Progenitor cell of endocrine pancreas (in vitro differentiated cells): ENCODE measurements around the gene NOL3. TPM values are rescaled to one million over a fixed set of nuclear protein-coding genes. Genes with fewer than 3 reads are reported as not detected.
"Not testable (repeated sequence)": the region's sequence is repeated elsewhere in the genome, so short reads cannot be mapped to it uniquely, and the experiment has no call there.

ENCODE experiments used
- DNase-seq: peaks from one replicate; pipeline ENCODE4 v3.0.0; 2021; ENCODE audit warnings: low spot score; ENCODE audit not compliant: unreplicated experiment
- H3K27ac Mint-ChIP-seq: 2 replicates; pipeline ENCODE4 v1.8.0; 2021; ENCODE audit warnings: mild to moderate bottlenecking, moderate library complexity, mixed read lengths
- H3K27me3 Mint-ChIP-seq: 2 replicates; pipeline ENCODE4 v1.8.0; 2021; ENCODE audit warnings: mixed read lengths
- H3K36me3 Mint-ChIP-seq: 2 replicates; pipeline ENCODE4 v1.8.0; 2022; ENCODE audit warnings: mixed read lengths; ENCODE audit not compliant: insufficient read depth
- H3K4me1 Mint-ChIP-seq: 2 replicates; pipeline ENCODE4 v1.8.0; 2021; ENCODE audit warnings: low read depth, mixed read lengths
- H3K4me3 Mint-ChIP-seq: 2 replicates; pipeline ENCODE4 v1.8.0; 2021; ENCODE audit warnings: low read depth, mild to moderate bottlenecking, moderate library complexity, mixed read lengths
- H3K9me3 Mint-ChIP-seq: 2 replicates; pipeline ENCODE4 v1.8.0; 2021; ENCODE audit warnings: low read depth, mixed read lengths
- long read RNA-seq: library from polyadenylated mRNA; unstranded; transcript quantifications from one replicate; pipeline ENCODE4 v2.0.0, GENCODE V29; 2020
- total RNA-seq: library from RNA; stranded (reverse); gene quantifications from 2 replicates; pipeline ENCODE4 v1.2.1, GENCODE V29; 2021
- TF ChIP-seq, protein P1 (sequence below): fragments of 200-600 bp; sonication (generic); IDR thresholded peaks from one replicate; pipeline ENCODE4 v1.5.0; 2021; ENCODE audit warnings: antibody characterized with exemption, mild to moderate bottlenecking; ENCODE audit not compliant: unreplicated experiment

Gene NOL3
- 9.4 and 12.7 TPM in 2 replicates for total RNA-seq
- long read RNA-seq, partial matches to known transcripts: 1 of 3 reads
- long read RNA-seq, other reads (novel, unspliced or antisense): 2 of 3 reads

DNA sequence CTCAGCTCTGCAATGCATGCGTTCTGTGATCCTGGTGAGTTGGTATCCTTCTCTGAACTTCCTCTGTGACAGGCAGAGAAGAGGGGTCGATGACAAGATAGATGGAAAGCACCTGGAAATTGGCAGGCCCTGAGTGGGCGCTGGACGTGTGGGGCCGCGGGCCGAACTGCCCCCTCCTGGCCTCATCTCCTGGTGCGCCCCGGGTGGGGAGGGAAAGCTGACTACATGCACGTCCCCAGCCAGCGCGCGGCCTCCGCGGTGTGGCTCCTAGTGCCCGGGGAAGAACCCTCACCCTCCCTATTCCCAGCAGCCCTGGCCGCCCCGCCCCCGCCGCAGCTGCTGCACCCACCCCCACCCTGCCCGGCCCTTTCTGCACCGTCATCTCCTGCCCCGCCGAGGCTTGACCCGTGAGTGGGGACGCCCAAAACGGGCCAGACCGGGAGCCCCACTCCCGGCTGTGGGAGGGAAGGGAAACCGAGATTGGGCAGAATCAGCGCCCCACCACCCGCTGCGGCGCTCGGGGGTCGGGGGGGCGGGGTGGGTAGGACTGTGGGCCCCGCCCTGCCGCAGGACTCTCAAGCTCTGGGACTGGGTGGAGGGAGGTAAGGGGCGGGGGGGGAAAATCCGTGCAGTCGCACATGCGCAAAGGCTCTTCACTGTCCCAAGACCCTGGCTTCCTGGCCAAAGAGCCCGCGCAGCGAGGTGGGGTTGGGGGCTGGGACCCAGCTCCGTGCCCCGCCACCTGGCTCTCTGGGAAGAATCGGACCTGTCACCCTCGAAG is at the start of gene NOL3:
TSS of gene NOL3 (plus strand) at position 371 of the 781 bp plus-strand sequence.
- Mint-ChIP-seq H3K9me3 (no peaks in the 10 kb centered on the region), H3K36me3 (no peaks in the 10 kb centered on the region), H3K27ac (peak within 1 kb of the TSS; percentile 70), H3K4me3 (peak within 1 kb of the TSS; percentile 77), H3K4me1 (peaks cover 20% of the 10 kb centered on the region), H3K27me3 (peaks cover 79% of the 10 kb centered on the region)
- DNase-seq: no peak
- TF ChIP-seq, protein P1, sequence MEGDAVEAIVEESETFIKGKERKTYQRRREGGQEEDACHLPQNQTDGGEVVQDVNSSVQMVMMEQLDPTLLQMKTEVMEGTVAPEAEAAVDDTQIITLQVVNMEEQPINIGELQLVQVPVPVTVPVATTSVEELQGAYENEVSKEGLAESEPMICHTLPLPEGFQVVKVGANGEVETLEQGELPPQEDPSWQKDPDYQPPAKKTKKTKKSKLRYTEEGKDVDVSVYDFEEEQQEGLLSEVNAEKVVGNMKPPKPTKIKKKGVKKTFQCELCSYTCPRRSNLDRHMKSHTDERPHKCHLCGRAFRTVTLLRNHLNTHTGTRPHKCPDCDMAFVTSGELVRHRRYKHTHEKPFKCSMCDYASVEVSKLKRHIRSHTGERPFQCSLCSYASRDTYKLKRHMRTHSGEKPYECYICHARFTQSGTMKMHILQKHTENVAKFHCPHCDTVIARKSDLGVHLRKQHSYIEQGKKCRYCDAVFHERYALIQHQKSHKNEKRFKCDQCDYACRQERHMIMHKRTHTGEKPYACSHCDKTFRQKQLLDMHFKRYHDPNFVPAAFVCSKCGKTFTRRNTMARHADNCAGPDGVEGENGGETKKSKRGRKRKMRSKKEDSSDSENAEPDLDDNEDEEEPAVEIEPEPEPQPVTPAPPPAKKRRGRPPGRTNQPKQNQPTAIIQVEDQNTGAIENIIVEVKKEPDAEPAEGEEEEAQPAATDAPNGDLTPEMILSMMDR: no peak

DNA sequence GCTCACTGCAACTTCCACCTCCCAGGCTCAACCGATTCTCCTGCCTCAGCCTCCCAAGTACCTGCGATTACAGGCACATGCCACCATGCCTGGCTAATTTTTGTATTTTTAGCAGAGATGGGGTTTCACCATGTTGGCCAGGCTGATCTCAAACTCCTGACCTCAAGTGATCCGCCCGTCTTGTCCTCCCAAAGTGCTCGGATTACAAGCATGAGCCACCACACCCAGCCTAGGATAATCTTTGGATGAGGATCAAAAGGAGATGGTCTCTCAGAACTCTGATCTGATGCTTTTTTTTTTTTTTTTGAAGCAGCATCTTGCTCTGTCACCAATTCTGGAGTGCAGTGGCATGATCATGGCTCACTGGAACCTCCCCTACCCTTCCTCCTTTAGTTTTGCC is 47.5 kb upstream of the NOL3 start:
- peaks cover 14% of the 10 kb centered on the region for H3K36me3 Mint-ChIP-seq
- not testable (repeated sequence) for DNase-seq, H3K4me3 Mint-ChIP-seq, H3K9me3 Mint-ChIP-seq, H3K27ac Mint-ChIP-seq, H3K27me3 Mint-ChIP-seq, H3K4me1 Mint-ChIP-seq

DNA sequence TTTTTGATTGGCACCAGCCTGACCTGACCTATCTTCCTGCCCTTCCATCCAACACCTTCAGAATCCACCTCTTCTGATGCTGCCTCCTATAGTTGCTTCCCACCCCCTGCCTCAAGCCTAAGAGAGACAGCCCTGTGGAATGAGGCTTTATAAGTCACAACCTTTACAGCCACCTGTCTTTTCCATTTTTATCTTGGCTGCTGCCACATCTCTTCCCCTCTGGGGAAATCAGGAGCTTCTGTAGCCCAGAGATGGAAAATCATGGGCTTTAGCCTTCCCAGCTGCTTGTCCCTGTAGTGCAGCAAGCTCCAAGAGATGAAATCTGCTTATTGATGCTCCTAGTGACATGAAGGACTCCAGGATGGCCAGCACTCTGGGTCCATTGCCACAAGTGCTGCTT is 41.9 kb upstream of the NOL3 start:
- TF ChIP-seq, protein P1: no peak
- H3K9me3 Mint-ChIP-seq: no peaks in the 10 kb centered on the region
- H3K27me3 Mint-ChIP-seq: no peaks in the 10 kb centered on the region
- no peak for DNase-seq
- H3K4me3 Mint-ChIP-seq: no peak overlapping the region
- peaks cover 12% of the 10 kb centered on the region for H3K36me3 Mint-ChIP-seq
- H3K27ac Mint-ChIP-seq: no peak overlapping the region
- H3K4me1 Mint-ChIP-seq: no peaks in the 10 kb centered on the region

DNA sequence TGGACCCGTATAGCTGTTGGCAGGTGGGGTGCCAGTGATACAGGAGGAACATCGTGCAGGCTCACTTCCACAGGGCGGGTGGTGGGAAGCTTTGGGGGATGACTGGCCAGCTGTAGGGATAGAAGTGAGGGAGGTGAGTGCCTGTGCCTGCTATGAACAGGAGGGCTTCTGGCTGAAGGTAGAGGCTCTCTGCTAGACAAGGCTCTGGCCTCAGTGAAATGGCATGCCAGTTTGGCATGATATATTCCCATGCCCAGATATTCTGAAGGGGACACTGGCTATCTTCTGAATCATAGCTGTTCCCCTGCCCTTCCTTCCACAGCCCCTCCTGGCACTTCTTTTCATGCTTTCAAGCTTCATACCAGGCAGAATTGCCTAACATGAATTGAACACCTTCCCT is 41.5 kb upstream of the NOL3 start:
- Mint-ChIP-seq H3K27ac (no peak overlapping the region), H3K4me1 (no peaks in the 10 kb centered on the region), H3K4me3 (no peak overlapping the region), H3K36me3 (peaks cover 10% of the 10 kb centered on the region), H3K27me3 (no peaks in the 10 kb centered on the region), H3K9me3 (no peaks in the 10 kb centered on the region)
- DNase-seq: no peak
- TF ChIP-seq, protein P1: no peak

DNA sequence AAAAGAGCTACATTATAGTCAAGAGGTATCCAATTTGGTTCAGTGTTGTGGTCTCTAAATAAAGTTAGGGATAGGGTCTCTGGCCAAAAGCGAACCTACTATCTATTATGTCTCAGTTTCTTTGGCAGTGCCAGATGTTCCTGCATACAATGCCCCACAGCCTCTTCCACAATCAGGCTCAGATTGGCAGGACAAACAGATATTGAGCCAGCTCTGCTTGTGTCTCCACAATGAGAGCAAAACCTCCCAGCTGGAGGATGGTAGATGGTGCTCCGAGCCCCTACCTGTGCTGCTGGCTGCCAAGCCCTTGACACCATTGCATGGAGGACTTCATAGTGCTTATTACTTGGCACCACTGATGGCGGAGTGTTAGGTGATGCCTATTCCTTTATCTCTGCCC is 40.9 kb upstream of the NOL3 start:
- no peak overlapping the region for H3K27ac Mint-ChIP-seq
- no peaks in the 10 kb centered on the region for H3K9me3 Mint-ChIP-seq
- H3K4me1 Mint-ChIP-seq: no peaks in the 10 kb centered on the region
- TF ChIP-seq, protein P1: no peak
- no peak overlapping the region for H3K4me3 Mint-ChIP-seq
- no peaks in the 10 kb centered on the region for H3K27me3 Mint-ChIP-seq
- DNase-seq: no peak
- H3K36me3 Mint-ChIP-seq: peaks cover 12% of the 10 kb centered on the region

DNA sequence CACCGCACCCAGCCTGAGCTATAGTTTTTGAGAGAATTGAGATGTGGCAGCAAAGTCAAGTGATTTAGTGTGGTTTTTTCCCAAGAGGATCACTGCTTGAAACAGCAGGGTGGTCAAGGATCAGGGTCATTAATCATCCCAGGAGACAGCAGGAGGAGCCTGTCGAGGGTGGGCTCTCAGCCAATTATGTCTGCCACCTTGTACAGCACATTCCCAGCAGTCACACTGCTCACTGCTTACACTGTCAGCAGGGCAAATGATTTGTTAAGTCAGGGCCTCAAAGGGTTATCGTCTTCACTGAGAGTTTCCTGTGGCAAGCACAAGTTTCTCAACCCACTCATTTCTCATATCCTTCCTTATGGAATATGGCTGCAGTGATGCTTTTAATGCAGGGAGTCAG is 32.7 kb upstream of the NOL3 start:
- TF ChIP-seq, protein P1: no peak
- Mint-ChIP-seq H3K36me3 (peaks cover 17% of the 10 kb centered on the region), H3K9me3 (no peaks in the 10 kb centered on the region), H3K27me3 (no peaks in the 10 kb centered on the region), H3K4me3 (no peak overlapping the region), H3K27ac (no peak overlapping the region), H3K4me1 (no peaks in the 10 kb centered on the region)
- DNase-seq: no peak
